Peyer's patch (tissue), 4 donors: Measurements from ENCODE around the gene MICOS13. TPM values are rescaled to one million over a fixed set of nuclear protein-coding genes. Genes with fewer than 3 reads are reported as not detected.

Experiments used
- DNase-seq, 3 donors: peaks; one replicate each; pipeline ENCODE4 v3.0.0-alpha.2; 2017 to 2019
- H3K27ac ChIP-seq, 4 donors: fragments of 200-600 bp; sonication (generic); one replicate each; pipeline ENCODE4 v1.5.1; 2016 to 2019
- H3K27me3 ChIP-seq, 2 donors: fragments of 200-600 bp; sonication (generic); one replicate each; pipeline ENCODE4 v1.5.1; 2019
- H3K36me3 ChIP-seq, 3 donors: fragments of 200-600 bp; sonication (generic); one replicate each; pipeline ENCODE4 v1.5.1; 2016 to 2019
- H3K4me1 ChIP-seq, 4 donors: fragments of 200-600 bp; sonication (generic); one replicate each; pipeline ENCODE4 v1.5.1; 2016 to 2019
- H3K4me3 ChIP-seq, 4 donors: fragments of 200-600 bp; sonication (generic); 1 replicate in 3 of 4; 2 replicates in 1 of 4; pipeline ENCODE4 v1.5.1; 2016 to 2019; ENCODE audit warnings: mild to moderate bottlenecking in 1 of 4
- H3K9me3 ChIP-seq, 4 donors: fragments of 200-600 bp; sonication (generic); one replicate each; pipeline ENCODE4 v1.5.1; 2016 to 2019; ENCODE audit warnings: mild to moderate bottlenecking in 1 of 4
- POLR2A ChIP-seq, 2 donors: fragments of 450-650 bp; IDR thresholded peaks; one replicate each; pipeline ENCODE4 v1.5.1; 2017; ENCODE audit warnings: antibody characterized with exemption in 2 of 2, mild to moderate bottlenecking in 2 of 2, moderate library complexity in 2 of 2
- total RNA-seq, 4 donors: library from RNA; depleted of rRNA; stranded (reverse); fragments of >200 nt; gene quantifications; one replicate each; pipeline ENCODE4 v1.1.0, GENCODE V29; 2016
- TF ChIP-seq, protein P1 (sequence below), 6 experiments: fragments of 450-650 bp in 4 of 6; fragments of 200-600 bp in 2 of 6; sonication (generic) in 1 of 6; IDR thresholded peaks; one replicate each; pipeline ENCODE4 v1.5.1; 2017 to 2019; ENCODE audit warnings: antibody characterized with exemption in 6 of 6, mild to moderate bottlenecking in 3 of 6, moderate library complexity in 1 of 6

MICOS13 gene
- total RNA-seq, 4 donors from 2014 or later = 11.6 to 48.0 (median 40.0) TPM

DNA sequence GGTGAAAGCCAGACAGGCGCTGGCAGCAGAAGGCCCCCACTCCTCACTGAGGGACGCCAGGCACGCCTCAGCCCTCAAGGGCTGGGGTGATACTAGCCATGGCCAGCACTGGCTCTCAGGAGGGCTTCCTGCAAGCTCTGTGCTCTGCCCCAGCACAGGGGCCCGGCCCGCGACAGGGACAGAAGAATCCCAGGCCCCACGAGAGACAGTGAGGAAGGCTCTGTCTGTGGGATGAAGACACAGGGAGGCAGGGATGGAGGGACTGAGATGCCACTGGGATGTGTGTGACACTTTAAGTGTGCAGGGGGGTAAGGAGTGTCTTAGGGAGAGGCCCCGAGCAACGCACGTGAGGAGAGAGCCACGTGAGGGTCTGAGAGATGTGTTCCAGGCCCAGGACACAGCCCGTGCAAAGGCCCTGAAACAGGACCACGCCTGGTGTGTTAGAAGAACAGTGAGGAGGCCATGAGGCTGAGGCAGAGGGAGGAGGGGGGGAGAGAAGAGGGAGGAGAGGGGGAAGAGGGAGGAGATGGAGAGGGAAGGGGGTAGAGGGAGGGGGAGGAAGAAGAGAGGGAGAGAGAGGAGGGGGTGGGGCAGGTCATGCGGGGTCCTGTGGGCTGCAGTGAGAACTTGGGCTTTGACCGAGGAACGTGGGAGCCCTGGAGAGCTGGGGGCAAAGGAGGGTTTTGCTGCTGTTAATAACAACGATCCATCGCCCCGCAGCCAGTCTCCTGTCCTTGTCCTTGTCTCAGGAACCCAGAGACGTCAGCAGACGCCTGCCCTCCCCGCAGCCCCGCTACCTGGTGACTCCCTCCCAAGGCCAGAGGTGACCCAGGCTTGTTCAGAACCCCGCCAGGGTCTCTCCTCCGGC is 16.9 kb upstream of the MICOS13 start:
- TF ChIP-seq POLR2A (IDR thresholded peaks at IDR 0.05) = no peak
- TF ChIP-seq, protein P1, sequence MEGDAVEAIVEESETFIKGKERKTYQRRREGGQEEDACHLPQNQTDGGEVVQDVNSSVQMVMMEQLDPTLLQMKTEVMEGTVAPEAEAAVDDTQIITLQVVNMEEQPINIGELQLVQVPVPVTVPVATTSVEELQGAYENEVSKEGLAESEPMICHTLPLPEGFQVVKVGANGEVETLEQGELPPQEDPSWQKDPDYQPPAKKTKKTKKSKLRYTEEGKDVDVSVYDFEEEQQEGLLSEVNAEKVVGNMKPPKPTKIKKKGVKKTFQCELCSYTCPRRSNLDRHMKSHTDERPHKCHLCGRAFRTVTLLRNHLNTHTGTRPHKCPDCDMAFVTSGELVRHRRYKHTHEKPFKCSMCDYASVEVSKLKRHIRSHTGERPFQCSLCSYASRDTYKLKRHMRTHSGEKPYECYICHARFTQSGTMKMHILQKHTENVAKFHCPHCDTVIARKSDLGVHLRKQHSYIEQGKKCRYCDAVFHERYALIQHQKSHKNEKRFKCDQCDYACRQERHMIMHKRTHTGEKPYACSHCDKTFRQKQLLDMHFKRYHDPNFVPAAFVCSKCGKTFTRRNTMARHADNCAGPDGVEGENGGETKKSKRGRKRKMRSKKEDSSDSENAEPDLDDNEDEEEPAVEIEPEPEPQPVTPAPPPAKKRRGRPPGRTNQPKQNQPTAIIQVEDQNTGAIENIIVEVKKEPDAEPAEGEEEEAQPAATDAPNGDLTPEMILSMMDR (IDR thresholded peaks at IDR 0.05) = no peak
- Histone ChIP-seq H3K27ac (no peak overlapping the region), H3K9me3 (no peaks in the 10 kb centered on the region), H3K4me1 (peaks cover 0 to 4% (median 1%) of the 10 kb centered on the region in 4 donors), H3K4me3 (no peak overlapping the region), H3K27me3 (no peaks in the 10 kb centered on the region), H3K36me3 (peaks cover 0 to 83% (median 0%) of the 10 kb centered on the region in 3 donors)
- DNase-seq = no peak

DNA sequence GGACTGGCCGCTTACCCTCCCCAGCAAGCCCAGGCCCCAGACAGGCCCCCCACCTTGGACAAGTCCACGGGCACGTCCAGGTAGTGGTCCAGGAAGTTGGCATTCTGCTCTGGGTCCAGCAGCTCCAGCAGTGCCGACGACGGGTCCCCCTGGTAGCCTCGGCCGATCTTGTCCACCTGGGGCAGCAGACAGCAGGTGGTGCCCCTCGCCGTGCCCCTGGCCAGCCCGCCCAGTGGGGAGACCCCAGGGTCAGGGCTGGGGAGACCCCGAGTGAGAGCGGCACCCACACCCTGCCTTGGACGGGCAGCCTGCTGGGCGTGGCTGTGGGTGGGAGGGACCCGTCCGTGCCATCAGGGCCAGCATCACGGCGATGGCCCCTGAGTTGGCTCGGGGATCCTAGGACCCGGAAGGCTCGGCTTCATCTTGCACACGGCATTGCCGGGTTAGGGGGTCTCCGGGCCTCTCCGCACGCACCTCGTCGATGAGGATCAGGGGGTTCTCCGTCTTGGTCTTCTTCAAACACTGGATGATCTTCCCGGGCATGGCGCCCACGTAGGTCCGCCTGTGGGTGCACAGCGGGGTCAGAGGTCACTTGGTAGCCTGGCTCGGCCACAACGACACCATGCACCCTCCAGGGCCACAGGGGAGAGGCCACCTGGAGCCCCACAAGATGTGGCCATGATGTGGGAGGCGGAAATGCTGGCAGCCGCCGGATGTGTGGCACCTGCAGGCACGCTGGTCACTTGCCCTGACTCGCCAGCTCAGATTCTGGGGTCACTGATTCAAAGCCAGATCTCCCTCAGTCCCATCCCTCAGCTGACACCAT is 16.1 kb upstream of the MICOS13 start:
- H3K27ac ChIP-seq = no peak overlapping the region
- H3K36me3 ChIP-seq = peaks cover 0 to 90% (median 0%) of the 10 kb centered on the region in 3 donors
- DNase-seq = no peak
- H3K27me3 ChIP-seq = no peaks in the 10 kb centered on the region
- no peak overlapping the region for H3K4me3 ChIP-seq
- TF ChIP-seq POLR2A (IDR thresholded peaks at IDR 0.05) = no peak
- TF ChIP-seq, protein P1 (IDR thresholded peaks at IDR 0.05) = no peak
- no peaks in the 10 kb centered on the region for H3K9me3 ChIP-seq
- peaks cover 0 to 12% (median 7%) of the 10 kb centered on the region in 4 donors for H3K4me1 ChIP-seq

DNA sequence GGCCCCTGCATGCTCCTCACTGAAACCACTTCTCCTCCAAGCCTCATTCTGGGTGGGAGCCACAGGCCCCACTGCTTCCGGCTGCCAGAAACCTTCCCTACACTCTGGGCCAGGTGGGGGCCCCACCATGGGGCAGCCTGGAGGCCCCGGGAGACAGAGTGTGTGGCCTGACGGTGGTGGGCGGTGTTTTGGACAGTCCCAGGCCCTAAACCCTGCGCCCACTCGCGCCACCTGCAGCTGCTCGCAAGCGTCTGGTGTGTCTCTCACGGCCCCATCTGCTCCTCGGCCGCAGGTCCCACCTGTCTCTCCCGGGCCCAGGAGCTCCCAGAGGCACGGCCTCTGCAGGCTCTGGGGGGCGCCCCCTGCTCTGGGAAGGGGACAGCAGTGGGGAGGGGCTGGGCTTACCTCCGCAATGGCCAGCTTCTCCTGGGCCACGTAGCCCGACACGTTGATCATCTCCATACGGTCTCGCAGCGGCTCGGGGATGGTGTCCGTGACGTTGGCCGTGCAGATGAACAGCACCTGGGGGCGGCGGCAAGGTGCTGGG is 15.4 kb upstream of the MICOS13 start:
- Histone ChIP-seq H3K27me3 (no peaks in the 10 kb centered on the region), H3K4me3 (no peak overlapping the region), H3K9me3 (no peaks in the 10 kb centered on the region), H3K36me3 (peaks cover 0 to 84% (median 0%) of the 10 kb centered on the region in 3 donors), H3K27ac (no peak overlapping the region), H3K4me1 (peaks cover 0 to 18% (median 10%) of the 10 kb centered on the region in 4 donors)
- no peak for TF ChIP-seq POLR2A (IDR thresholded peaks at IDR 0.05)
- TF ChIP-seq, protein P1 (IDR thresholded peaks at IDR 0.05) = no peak
- DNase-seq = no peak

DNA sequence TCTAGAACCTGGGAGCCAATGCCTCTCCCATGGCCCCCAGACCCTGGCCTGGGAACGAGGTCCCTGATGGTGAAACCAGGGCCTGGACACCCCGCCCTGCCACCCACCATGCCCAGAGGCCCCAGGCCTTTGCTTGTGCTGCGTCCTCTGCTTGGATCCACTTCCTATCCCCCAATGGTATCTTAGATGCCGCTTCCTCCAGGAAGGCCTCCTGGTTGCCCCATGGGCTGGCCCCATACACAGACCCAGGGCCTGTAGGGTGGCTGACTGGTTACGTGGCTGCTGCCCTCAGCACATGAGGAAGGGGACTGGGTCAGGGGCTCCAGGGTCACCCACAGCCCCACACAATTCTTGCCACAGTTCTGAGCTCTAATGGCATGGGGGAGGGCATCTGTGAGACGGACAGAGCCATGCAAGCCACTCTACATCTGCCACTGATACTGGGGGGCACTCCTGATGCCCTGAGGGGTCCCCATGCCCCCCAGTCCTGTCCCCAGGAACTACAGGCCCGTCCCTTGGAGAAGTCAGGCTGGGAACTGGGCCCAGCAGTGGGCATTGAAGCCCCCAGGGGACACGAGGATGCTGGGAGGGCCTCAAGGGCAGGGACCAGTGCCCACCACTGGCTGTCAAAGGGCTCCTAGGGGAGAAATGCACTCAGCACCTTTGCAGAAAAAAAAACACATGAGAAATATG is 14.8 kb upstream of the MICOS13 start:
- peaks cover 0 to 78% (median 0%) of the 10 kb centered on the region in 3 donors for H3K36me3 ChIP-seq

More for the DNA sequence above, 14.8 kb upstream of the MICOS13 start:
- no peaks in the 10 kb centered on the region for H3K27me3 ChIP-seq
- H3K9me3 ChIP-seq = no peaks in the 10 kb centered on the region
- H3K4me1 ChIP-seq = peaks cover 0 to 18% (median 10%) of the 10 kb centered on the region in 4 donors
- H3K4me3 ChIP-seq = no peak overlapping the region
- no peak overlapping the region for H3K27ac ChIP-seq
- TF ChIP-seq, protein P1 (IDR thresholded peaks at IDR 0.05) = no peak
- TF ChIP-seq POLR2A (IDR thresholded peaks at IDR 0.05) = no peak
- no peak for DNase-seq
